Measurements from ENCODE around the gene EYA2.

EYA2 gene

GRCh38 chr20:47061549-47061948, 166.9 kb downstream of the EYA2 start:
- DNase-seq (ENCODE audit: extremely low read depth in 1 of 2, low read depth in 1 of 2) = no peak

GRCh38 chr20:47062226-47062890, 167.7 kb downstream of the EYA2 start:
- no peak for DNase-seq (ENCODE audit: extremely low read depth in 1 of 2, low read depth in 1 of 2)

GRCh38 chr20:47063407-47063806, 168.8 kb downstream of the EYA2 start:
- DNase-seq (ENCODE audit: extremely low read depth in 1 of 2, low read depth in 1 of 2) = no peak

DNA sequence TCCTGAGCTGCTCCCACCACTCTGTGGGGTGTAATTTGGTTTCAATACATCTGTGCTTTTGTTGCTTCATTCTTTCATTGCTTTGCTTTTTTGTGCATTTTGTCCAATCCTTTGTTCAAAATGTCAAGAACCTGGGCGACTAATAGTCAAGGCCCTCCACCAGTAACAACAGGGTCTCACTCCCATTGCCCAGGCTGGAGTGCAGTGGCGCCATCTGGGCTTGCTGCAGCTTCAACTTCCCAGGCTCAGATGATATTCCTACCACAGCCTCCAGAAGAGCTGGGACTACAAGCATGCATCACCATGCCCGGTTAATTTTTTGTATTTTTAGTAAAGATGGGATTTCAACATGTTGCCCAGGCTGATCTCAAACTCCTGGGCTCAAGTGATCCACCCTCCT, 169.2 kb downstream of the EYA2 start:
- no peak for DNase-seq (ENCODE audit: extremely low read depth in 1 of 2, low read depth in 1 of 2)

GRCh38 chr20:47066484-47067270, 172.0 kb downstream of the EYA2 start:
- no peak for DNase-seq (ENCODE audit: extremely low read depth in 1 of 2, low read depth in 1 of 2)

DNA sequence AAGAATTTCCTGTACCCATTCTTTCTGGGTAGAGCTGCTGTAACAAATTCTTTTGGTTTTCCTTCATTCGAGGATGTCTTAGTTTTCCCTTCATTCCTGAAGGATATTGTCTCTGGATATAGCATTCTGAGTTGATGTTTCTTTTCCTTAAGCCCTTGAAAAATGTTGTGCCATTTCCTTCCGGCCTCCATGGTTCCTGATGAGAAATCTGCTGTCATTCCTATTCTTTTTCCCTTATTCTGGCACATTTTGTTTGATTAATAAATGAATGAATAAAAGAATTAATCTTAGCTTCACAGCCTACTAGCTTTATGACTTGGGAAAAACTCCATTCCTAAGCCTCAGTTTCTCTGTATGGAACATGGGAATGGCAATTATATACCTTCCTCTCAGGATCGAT, 173.1 kb downstream of the EYA2 start:
- no peak for DNase-seq (ENCODE audit: extremely low read depth in 1 of 2, low read depth in 1 of 2)

DNA sequence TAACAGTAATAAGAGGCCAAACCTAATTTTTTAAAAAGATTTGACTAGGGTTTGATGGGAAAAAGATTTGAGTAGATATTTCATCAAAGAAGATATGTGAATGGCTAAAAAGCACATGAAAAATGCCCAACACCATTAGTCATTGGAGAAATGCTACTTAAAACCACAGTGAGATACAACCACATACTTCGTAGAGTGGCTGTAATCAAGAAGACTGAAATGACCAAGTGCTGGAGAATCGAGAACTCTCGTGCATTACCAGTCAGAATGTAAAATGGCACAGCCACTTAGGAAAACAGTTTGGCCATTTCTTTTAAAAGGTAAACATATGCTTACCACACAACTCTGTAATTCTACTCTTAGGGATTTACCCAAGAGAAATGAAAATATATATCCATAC, 175.5 kb downstream of the EYA2 start:
- no peak for DNase-seq (ENCODE audit: extremely low read depth in 1 of 2, low read depth in 1 of 2)

DNA sequence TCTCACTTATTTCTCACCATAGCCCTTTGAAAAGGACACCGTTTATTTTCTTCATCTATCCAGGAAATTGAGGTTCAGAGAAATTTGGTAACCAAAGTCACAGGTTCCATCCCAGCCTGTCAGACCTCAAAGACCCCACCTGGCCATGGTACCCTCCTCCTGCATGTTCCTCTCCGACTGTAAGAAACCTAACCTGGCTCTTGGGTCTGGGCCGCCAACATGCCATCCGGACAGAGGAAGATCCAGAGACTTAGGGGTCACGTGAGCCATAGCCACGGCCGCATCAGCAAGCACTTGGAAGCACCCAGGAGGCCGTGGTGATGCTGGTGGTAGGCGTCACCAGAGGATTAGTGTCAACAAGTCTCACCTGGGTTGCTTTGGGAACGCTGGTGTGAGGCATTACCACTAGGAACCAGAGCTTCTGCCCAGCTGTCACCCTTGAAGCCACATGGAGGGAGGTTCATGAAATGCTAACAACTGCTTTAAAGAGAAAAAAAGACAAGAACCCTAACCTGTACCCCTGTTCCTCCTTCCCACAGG, 177.1 kb downstream of the EYA2 start:
- DNase-seq (ENCODE audit: extremely low read depth in 1 of 2, low read depth in 1 of 2) = no peak

GRCh38 chr20:47073766-47074475, 179.3 kb downstream of the EYA2 start:
- no peak for DNase-seq (ENCODE audit: extremely low read depth in 1 of 2, low read depth in 1 of 2)

- no peak for DNase-seq (ENCODE audit: extremely low read depth in 1 of 2, low read depth in 1 of 2)
Observed at GRCh38 chr20:47075263-47075662, 180.6 kb downstream of the EYA2 start.

DNA sequence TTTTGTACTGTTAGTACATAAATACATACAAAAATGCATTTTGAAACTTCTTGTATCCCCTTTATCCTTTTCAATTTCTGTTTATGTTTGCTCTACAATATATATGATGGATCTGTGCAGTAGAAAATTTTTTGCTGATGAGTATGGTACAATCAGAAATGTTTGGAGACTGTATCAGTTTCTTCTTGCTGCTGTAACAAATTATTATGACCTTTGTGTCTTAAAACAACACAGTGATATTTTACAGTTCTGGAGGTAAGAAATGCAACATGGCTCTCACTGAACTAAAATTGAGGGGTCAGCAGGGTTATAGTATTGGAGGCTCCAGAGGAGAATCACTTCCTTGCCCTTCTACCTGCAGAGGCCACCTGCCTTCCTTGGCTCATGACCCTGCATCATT, 184.4 kb downstream of the EYA2 start:
- no peak for DNase-seq (ENCODE audit: extremely low read depth in 1 of 2, low read depth in 1 of 2)

GRCh38 chr20:47080365-47080764, 185.7 kb downstream of the EYA2 start:
- DNase-seq (ENCODE audit: extremely low read depth in 1 of 2, low read depth in 1 of 2) = no peak

GRCh38 chr20:47086316-47086715, 191.7 kb downstream of the EYA2 start:
- DNase-seq (ENCODE audit: extremely low read depth in 1 of 2, low read depth in 1 of 2) = no peak

GRCh38 chr20:47088335-47088734, 193.7 kb downstream of the EYA2 start:
- no peak for DNase-seq (ENCODE audit: extremely low read depth in 1 of 2, low read depth in 1 of 2)

DNA sequence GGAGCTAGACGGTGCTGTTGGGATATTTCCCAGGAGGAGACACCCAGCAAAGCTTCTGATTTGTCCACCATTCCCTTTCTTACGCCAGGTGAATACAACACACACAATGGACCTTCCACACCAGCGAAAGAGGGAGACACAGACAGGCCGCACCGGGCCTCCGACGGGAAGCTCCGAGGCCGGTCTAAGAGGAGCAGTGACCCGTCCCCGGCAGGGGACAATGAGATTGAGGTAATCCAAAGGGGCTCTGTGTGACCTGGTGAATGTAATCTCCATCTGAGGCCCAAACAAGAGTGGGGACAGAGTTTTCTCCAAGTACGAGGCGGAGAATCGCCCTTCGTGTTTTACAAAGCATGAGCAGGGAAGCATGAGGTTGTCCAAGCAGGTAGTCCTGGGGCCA, 194.5 kb downstream of the EYA2 start:
- no peak for DNase-seq (ENCODE audit: extremely low read depth in 1 of 2, low read depth in 1 of 2)

DNA sequence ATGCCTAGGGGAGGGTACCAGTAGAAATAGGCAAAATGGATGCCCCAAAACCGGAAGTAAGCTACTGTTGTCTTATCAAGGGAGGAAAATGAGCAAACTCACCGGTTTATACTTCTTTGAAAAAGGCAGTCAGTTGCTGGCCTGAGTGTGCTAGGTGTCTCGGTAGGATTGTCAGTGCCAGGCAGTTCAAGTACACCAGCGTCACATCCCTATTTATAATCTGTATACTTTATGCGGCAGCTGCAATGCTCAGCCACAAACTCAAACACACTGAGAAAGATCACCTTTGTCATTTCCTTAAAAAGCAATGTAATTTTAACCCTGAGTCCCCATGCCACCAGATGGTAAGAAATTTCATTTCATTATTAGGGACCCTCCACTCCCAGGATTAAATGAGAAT, 196.2 kb downstream of the EYA2 start:
- no peak for DNase-seq (ENCODE audit: extremely low read depth in 1 of 2, low read depth in 1 of 2)

DNA sequence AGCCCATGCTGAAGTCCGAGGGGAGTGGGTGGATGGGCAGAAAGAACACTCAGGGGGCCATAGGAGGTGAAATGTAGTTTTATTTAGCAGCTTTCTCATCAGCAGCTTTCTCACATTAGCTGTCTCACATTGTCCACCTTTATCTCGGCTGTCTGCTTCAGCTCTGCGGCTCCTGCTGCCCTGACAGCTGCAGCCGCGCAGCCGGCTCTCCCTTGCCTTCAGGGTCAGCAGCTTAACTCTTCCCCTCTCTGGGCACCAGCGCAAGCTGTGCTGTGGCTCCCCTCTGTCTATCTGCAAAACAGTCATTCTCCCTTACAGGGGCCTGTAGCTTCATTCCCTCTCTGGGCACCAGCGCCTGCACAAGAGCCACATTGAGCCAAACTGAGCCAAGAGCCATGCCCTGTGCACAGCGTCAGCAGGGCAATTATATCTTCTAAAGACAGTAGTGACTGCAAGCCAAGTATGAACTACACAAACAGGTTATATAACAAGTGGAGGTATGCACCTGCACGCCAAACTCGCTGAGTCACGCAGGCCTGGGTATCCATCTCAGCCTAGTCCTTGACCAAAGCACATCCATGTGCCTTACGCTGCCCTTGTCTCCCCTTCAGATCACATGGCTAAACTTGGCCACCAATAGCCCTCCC, 198.8 kb downstream of the EYA2 start:
- no peak for DNase-seq (ENCODE audit: extremely low read depth in 1 of 2, low read depth in 1 of 2)

DNA sequence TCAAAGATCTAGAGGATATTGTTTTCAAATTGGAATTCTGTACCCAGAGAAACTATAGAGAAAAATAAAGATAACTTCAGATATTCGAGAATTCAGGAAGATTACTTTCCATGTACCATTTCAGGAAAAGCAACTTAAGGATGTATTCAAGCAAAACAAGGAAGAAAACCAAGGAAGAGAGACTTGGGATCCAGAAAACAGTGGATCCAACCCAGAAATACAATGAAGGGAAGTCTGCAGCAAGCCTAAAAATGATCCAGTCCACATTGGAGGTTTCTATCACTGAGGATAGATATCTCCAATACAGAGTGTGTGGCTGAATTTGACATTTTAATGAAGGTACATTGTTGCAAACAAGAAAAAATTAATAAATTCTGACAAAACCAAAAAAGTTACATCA, 201.0 kb downstream of the EYA2 start:
- no peak for DNase-seq (ENCODE audit: extremely low read depth in 1 of 2, low read depth in 1 of 2)

GRCh38 chr20:47097691-47098622, 203.3 kb downstream of the EYA2 start:
- no peak for DNase-seq (ENCODE audit: extremely low read depth in 1 of 2, low read depth in 1 of 2)

- DNase-seq (ENCODE audit: extremely low read depth in 1 of 2, low read depth in 1 of 2) = no peak
Observed at GRCh38 chr20:47099093-47099492, 204.4 kb downstream of the EYA2 start.
